Peyer's patch (tissue), 4 donors: ENCODE data around the gene LDLRAD3. TPM values are rescaled to one million over a fixed set of nuclear protein-coding genes. Genes with fewer than 3 reads are reported as not detected.

ENCODE experiments used
- DNase-seq, 3 donors: peaks; one replicate each; pipeline ENCODE4 v3.0.0-alpha.2; 2017 to 2019
- H3K27ac ChIP-seq, 4 donors: fragments of 200-600 bp; sonication (generic); one replicate each; pipeline ENCODE4 v1.5.1; 2016 to 2019
- H3K27me3 ChIP-seq, 2 donors: fragments of 200-600 bp; sonication (generic); one replicate each; pipeline ENCODE4 v1.5.1; 2019
- H3K36me3 ChIP-seq, 3 donors: fragments of 200-600 bp; sonication (generic); one replicate each; pipeline ENCODE4 v1.5.1; 2016 to 2019
- H3K4me1 ChIP-seq, 4 donors: fragments of 200-600 bp; sonication (generic); one replicate each; pipeline ENCODE4 v1.5.1; 2016 to 2019
- H3K4me3 ChIP-seq, 4 donors: fragments of 200-600 bp; sonication (generic); 1 replicate in 3 of 4; 2 replicates in 1 of 4; pipeline ENCODE4 v1.5.1; 2016 to 2019; ENCODE audit warnings: mild to moderate bottlenecking in 1 of 4
- H3K9me3 ChIP-seq, 4 donors: fragments of 200-600 bp; sonication (generic); one replicate each; pipeline ENCODE4 v1.5.1; 2016 to 2019; ENCODE audit warnings: mild to moderate bottlenecking in 1 of 4
- CTCF ChIP-seq, 6 experiments: fragments of 450-650 bp in 4 of 6; fragments of 200-600 bp in 2 of 6; sonication (generic) in 1 of 6; IDR thresholded peaks; one replicate each; pipeline ENCODE4 v1.5.1; 2017 to 2019; ENCODE audit warnings: antibody characterized with exemption in 6 of 6, mild to moderate bottlenecking in 3 of 6, moderate library complexity in 1 of 6
- POLR2A ChIP-seq, 2 donors: fragments of 450-650 bp; IDR thresholded peaks; one replicate each; pipeline ENCODE4 v1.5.1; 2017; ENCODE audit warnings: antibody characterized with exemption in 2 of 2, mild to moderate bottlenecking in 2 of 2, moderate library complexity in 2 of 2
- total RNA-seq, 4 donors: library from RNA; depleted of rRNA; stranded (reverse); fragments of >200 nt; gene quantifications; one replicate each; pipeline ENCODE4 v1.1.0, GENCODE V29; 2016

LDLRAD3 gene
- 10 to 100 TPM in 1 of 4 donors, 1 to 10 TPM in 3; 1.2 to 14.0 (median 4.8) TPM for total RNA-seq

GRCh38 chr11:35943713-35944502 lies at the start of gene LDLRAD3:
Gene LDLRAD3, plus strand, starts transcription at chr11:35944062. Its CDS starts 37 bp downstream, at chr11:35944099.
- no peaks in the 10 kb centered on the region for H3K36me3 ChIP-seq
- no peaks in the 10 kb centered on the region for H3K9me3 ChIP-seq
- peak; percentile 20 to 80 (median 75) for DNase-seq
- peak within 1 kb of the TSS; percentile 35 to 80 (median 52) for H3K4me3 ChIP-seq
- peak within 1 kb of the TSS; percentile 4 to 80 (median 64) for H3K27ac ChIP-seq
- no peaks in the 10 kb centered on the region for H3K4me1 ChIP-seq
- TF ChIP-seq CTCF (IDR thresholded peaks at IDR 0.05) = no peak
- TF ChIP-seq POLR2A (IDR thresholded peaks at IDR 0.05) = no peak
- H3K27me3 ChIP-seq = no peaks in the 10 kb centered on the region

GRCh38 chr11:35897019-35897418 lies 46.8 kb upstream of the LDLRAD3 start:
- Histone ChIP-seq H3K4me3 (no peak overlapping the region), H3K4me1 (peaks cover 0 to 3% (median 0%) of the 10 kb centered on the region in 4 donors), H3K27ac (no peak overlapping the region), H3K36me3 (no peaks in the 10 kb centered on the region), H3K9me3 (no peaks in the 10 kb centered on the region), H3K27me3 (no peaks in the 10 kb centered on the region)
- DNase-seq = no peak
- no peak for TF ChIP-seq POLR2A (IDR thresholded peaks at IDR 0.05)

- H3K36me3 ChIP-seq = no peaks in the 10 kb centered on the region
- no peak for DNase-seq
- TF ChIP-seq POLR2A (IDR thresholded peaks at IDR 0.05) (no peak), CTCF (IDR thresholded peaks at IDR 0.05) (no peak)
- no peaks in the 10 kb centered on the region for H3K27me3 ChIP-seq
- no peak overlapping the region for H3K27ac ChIP-seq
- peaks cover 0 to 9% (median 0%) of the 10 kb centered on the region in 4 donors for H3K9me3 ChIP-seq
- no peaks in the 10 kb centered on the region for H3K4me1 ChIP-seq
- H3K4me3 ChIP-seq = no peak overlapping the region
Measured at GRCh38 chr11:35902961-35903360, 40.9 kb upstream of the LDLRAD3 start.

GRCh38 chr11:35905646-35906276 lies 38.1 kb upstream of the LDLRAD3 start:
- Histone ChIP-seq H3K36me3 (no peaks in the 10 kb centered on the region), H3K4me1 (no peaks in the 10 kb centered on the region), H3K27ac (no peak overlapping the region), H3K9me3 (peaks cover 0 to 9% (median 0%) of the 10 kb centered on the region in 4 donors), H3K27me3 (no peaks in the 10 kb centered on the region), H3K4me3 (no peak overlapping the region)
- no peak for DNase-seq
- TF ChIP-seq POLR2A (IDR thresholded peaks at IDR 0.05) (no peak), CTCF (IDR thresholded peaks at IDR 0.05) (no peak)

- H3K4me3 ChIP-seq = no peak overlapping the region
- TF ChIP-seq POLR2A (IDR thresholded peaks at IDR 0.05) = no peak
- no peak for TF ChIP-seq CTCF (IDR thresholded peaks at IDR 0.05)
- no peak for DNase-seq
- H3K27ac ChIP-seq = no peak overlapping the region
- H3K9me3 ChIP-seq = peaks cover 0 to 9% (median 0%) of the 10 kb centered on the region in 4 donors
- H3K4me1 ChIP-seq = no peaks in the 10 kb centered on the region
- no peaks in the 10 kb centered on the region for H3K36me3 ChIP-seq
- H3K27me3 ChIP-seq = no peaks in the 10 kb centered on the region
Measured at GRCh38 chr11:35906277-35906661, 37.6 kb upstream of the LDLRAD3 start.

GRCh38 chr11:35906681-35907080 lies 37.2 kb upstream of the LDLRAD3 start:
- TF ChIP-seq CTCF (IDR thresholded peaks at IDR 0.05) (no peak), POLR2A (IDR thresholded peaks at IDR 0.05) (no peak)
- H3K27ac ChIP-seq = no peak overlapping the region
- H3K27me3 ChIP-seq = no peaks in the 10 kb centered on the region
- DNase-seq = no peak
- no peaks in the 10 kb centered on the region for H3K4me1 ChIP-seq
- no peak overlapping the region for H3K4me3 ChIP-seq
- no peaks in the 10 kb centered on the region for H3K36me3 ChIP-seq
- peaks cover 0 to 9% (median 0%) of the 10 kb centered on the region in 4 donors for H3K9me3 ChIP-seq
